Endothelial cell (in vitro differentiated cells): ENCODE results near the gene COL16A1. TPM values are rescaled to one million over a fixed set of nuclear protein-coding genes. Genes with fewer than 3 reads are reported as not detected.

Experiments used
- DNase-seq: peaks from one replicate; pipeline ENCODE4 v3.0.0; 2021; ENCODE audit warnings: low spot score
- H3K27ac Mint-ChIP-seq: one replicate; pipeline ENCODE4 v1.8.0; 2021; ENCODE audit warnings: mixed read lengths, inconsistent platforms; ENCODE audit not compliant: unreplicated experiment
- H3K27me3 Mint-ChIP-seq: one replicate; pipeline ENCODE4 v1.8.0; 2021; ENCODE audit warnings: mild to moderate bottlenecking, moderate library complexity, mixed read lengths, inconsistent platforms; ENCODE audit not compliant: unreplicated experiment
- H3K36me3 Mint-ChIP-seq: one replicate; pipeline ENCODE4 v1.8.0; 2021; ENCODE audit warnings: mild to moderate bottlenecking, low read depth, mixed read lengths, inconsistent platforms; ENCODE audit not compliant: unreplicated experiment
- H3K4me1 Mint-ChIP-seq: one replicate; pipeline ENCODE4 v1.8.0; 2021; ENCODE audit warnings: mild to moderate bottlenecking, mixed read lengths, inconsistent platforms; ENCODE audit not compliant: unreplicated experiment
- H3K4me3 Mint-ChIP-seq: one replicate; pipeline ENCODE4 v1.8.0; 2021; ENCODE audit warnings: mild to moderate bottlenecking, mixed read lengths, inconsistent platforms; ENCODE audit not compliant: unreplicated experiment
- H3K9me3 Mint-ChIP-seq: one replicate; pipeline ENCODE4 v1.8.0; 2021; ENCODE audit warnings: mixed read lengths, inconsistent platforms; ENCODE audit not compliant: unreplicated experiment
- CTCF ChIP-seq: fragments of 200-600 bp; sonication (generic); IDR thresholded peaks from one replicate; pipeline ENCODE4 v1.5.0; 2021; ENCODE audit warnings: antibody characterized with exemption; ENCODE audit not compliant: unreplicated experiment
- total RNA-seq: library from RNA; stranded (reverse); fragmentation: NEBNext Ultra II Directional; extraction: Animal tissue kit (Norgen Biotek cat#: 25700); gene quantifications from one replicate; pipeline ENCODE4 v1.2.1, GENCODE V29; 2021; ENCODE audit not compliant: unreplicated experiment

Gene COL16A1
- total RNA-seq, 1 donor from 2014 or later = 5.3 TPM

GRCh38 chr1:31658721-31659120 lies 45.1 kb downstream of the COL16A1 start:
- no peak overlapping the region for H3K4me3 Mint-ChIP-seq
- peaks cover 3% of the 10 kb centered on the region for H3K36me3 Mint-ChIP-seq
- no peaks in the 10 kb centered on the region for H3K9me3 Mint-ChIP-seq
- H3K27me3 Mint-ChIP-seq = peaks cover 9% of the 10 kb centered on the region
- peaks cover 16% of the 10 kb centered on the region for H3K4me1 Mint-ChIP-seq
- H3K27ac Mint-ChIP-seq = no peak overlapping the region
- DNase-seq = no peak
- no peak for TF ChIP-seq CTCF

GRCh38 chr1:31657972-31658510 lies 45.8 kb downstream of the COL16A1 start:
- no peak overlapping the region for H3K27ac Mint-ChIP-seq
- peaks cover 16% of the 10 kb centered on the region for H3K4me1 Mint-ChIP-seq
- H3K9me3 Mint-ChIP-seq = no peaks in the 10 kb centered on the region
- no peak overlapping the region for H3K4me3 Mint-ChIP-seq
- DNase-seq = no peak
- H3K27me3 Mint-ChIP-seq = peaks cover 11% of the 10 kb centered on the region
- peaks cover 3% of the 10 kb centered on the region for H3K36me3 Mint-ChIP-seq
- no peak for TF ChIP-seq CTCF

- Mint-ChIP-seq H3K36me3 (peaks cover 3% of the 10 kb centered on the region), H3K27me3 (peaks cover 11% of the 10 kb centered on the region), H3K27ac (no peak overlapping the region), H3K4me3 (no peak overlapping the region), H3K9me3 (no peaks in the 10 kb centered on the region), H3K4me1 (peaks cover 16% of the 10 kb centered on the region)
- no peak for DNase-seq
- no peak for TF ChIP-seq CTCF
These were observed 46.6 kb downstream of the COL16A1 start for GRCh38 chr1:31657020-31657804.

GRCh38 chr1:31655756-31656155 lies 48.1 kb downstream of the COL16A1 start:
- no peak for TF ChIP-seq CTCF
- H3K36me3 Mint-ChIP-seq = peaks cover 3% of the 10 kb centered on the region
- H3K9me3 Mint-ChIP-seq = no peaks in the 10 kb centered on the region
- DNase-seq = no peak
- H3K27me3 Mint-ChIP-seq = peaks cover 11% of the 10 kb centered on the region
- peaks cover 9% of the 10 kb centered on the region for H3K4me1 Mint-ChIP-seq
- H3K27ac Mint-ChIP-seq = no peak overlapping the region
- H3K4me3 Mint-ChIP-seq = no peak overlapping the region

- TF ChIP-seq CTCF = no peak
- Mint-ChIP-seq H3K36me3 (peaks cover 3% of the 10 kb centered on the region), H3K27me3 (peaks cover 10% of the 10 kb centered on the region), H3K4me1 (peaks cover 5% of the 10 kb centered on the region), H3K27ac (no peak overlapping the region), H3K9me3 (no peaks in the 10 kb centered on the region), H3K4me3 (no peak overlapping the region)
- DNase-seq = no peak
These were observed 48.7 kb downstream of the COL16A1 start for GRCh38 chr1:31655104-31655503.
